Neuronal stem cell (in vitro differentiated cells): Measurements from ENCODE around the gene CFAP221.

ENCODE experiments used
- DNase-seq: peaks from one replicate; pipeline ENCODE4 v3.0.0-alpha.2; 2013; ENCODE audit warnings: low spot score
- H2AFZ ChIP-seq: one replicate; pipeline ENCODE4 v1.6.1; 2013; ENCODE audit warnings: mild to moderate bottlenecking, low read length, inconsistent platforms
- H2AK5ac ChIP-seq: 2 replicates; pipeline ENCODE4 v1.6.1; 2013; ENCODE audit warnings: low read depth, mild to moderate bottlenecking, inconsistent platforms, low read length, moderate library complexity, mixed read lengths
- H2BK120ac ChIP-seq: 2 replicates; pipeline ENCODE4 v1.6.1; 2013; ENCODE audit warnings: low read depth, mild to moderate bottlenecking, inconsistent platforms, low read length, moderate library complexity, mixed read lengths
- H2BK12ac ChIP-seq: one replicate; pipeline ENCODE4 v1.6.1; 2013; ENCODE audit warnings: low read length, inconsistent platforms
- H2BK15ac ChIP-seq: 2 replicates; pipeline ENCODE4 v1.6.1; 2013; ENCODE audit warnings: mild to moderate bottlenecking, low read length, inconsistent platforms, mixed read lengths
- H2BK5ac ChIP-seq: one replicate; pipeline ENCODE4 v1.6.1; 2013; ENCODE audit warnings: inconsistent platforms, mild to moderate bottlenecking, low read length, moderate library complexity
- H3K14ac ChIP-seq: one replicate; pipeline ENCODE4 v1.6.1; 2013; ENCODE audit warnings: low read length, inconsistent platforms
- H3K18ac ChIP-seq: 2 replicates; pipeline ENCODE4 v1.6.1; 2013; ENCODE audit warnings: low read length, inconsistent platforms
- H3K23ac ChIP-seq: 2 replicates; pipeline ENCODE4 v1.6.1; 2013; ENCODE audit warnings: low read depth, mild to moderate bottlenecking, mixed read lengths, low read length, inconsistent platforms; ENCODE audit not compliant: poor library complexity
- H3K27ac ChIP-seq: replicated peaks from 3 replicates; pipeline ENCODE4 v1.5.1; 2013; ENCODE audit warnings: low read length, inconsistent platforms
- H3K27me3 ChIP-seq, 3 experiments: 2 replicates each; pipeline ENCODE4 v1.6.1; 2013; ENCODE audit warnings: low read length in 3 of 3, mild to moderate bottlenecking in 2 of 3, inconsistent platforms in 1 of 3, low read depth in 1 of 3, mixed read lengths in 1 of 3, moderate library complexity in 1 of 3; ENCODE audit not compliant: control insufficient read depth in 3 of 3, insufficient read depth in 3 of 3
- H3K36me3 ChIP-seq, 2 donors: replicated peaks in 1 of 2; 2 replicates each; pipeline ENCODE4 v1.6.1; 2013; ENCODE audit warnings: low read length in 2 of 2; ENCODE audit not compliant: control insufficient read depth in 2 of 2, insufficient read depth in 2 of 2
- H3K4ac ChIP-seq: 2 replicates; pipeline ENCODE4 v1.6.1; 2013; ENCODE audit warnings: inconsistent platforms, mild to moderate bottlenecking, low read length, moderate library complexity
- H3K4me1 ChIP-seq, 2 donors: 1 replicate in 1 of 2; 2 replicates in 1 of 2; pipeline ENCODE4 v1.6.1; 2013; ENCODE audit warnings: low read length in 2 of 2, low read depth in 1 of 2; ENCODE audit not compliant: control insufficient read depth in 2 of 2, insufficient read depth in 1 of 2
- H3K4me2 ChIP-seq: one replicate; pipeline ENCODE4 v1.6.1; 2013; ENCODE audit warnings: mild to moderate bottlenecking, low read length, inconsistent platforms; ENCODE audit not compliant: insufficient read depth, poor library complexity, severe bottlenecking
- H3K4me3 ChIP-seq, 2 donors: 2 replicates each; pipeline ENCODE4 v1.5.1; 2013; ENCODE audit warnings: low read length in 2 of 2, mild to moderate bottlenecking in 2 of 2, inconsistent platforms in 1 of 2, moderate library complexity in 1 of 2
- H3K79me1 ChIP-seq: one replicate; pipeline ENCODE4 v1.6.1; 2013; ENCODE audit warnings: low read depth, mild to moderate bottlenecking, inconsistent platforms, low read length, moderate library complexity
- H3K9ac ChIP-seq: one replicate; pipeline ENCODE4 v1.6.1; 2013; ENCODE audit warnings: mild to moderate bottlenecking, low read depth, low read length, inconsistent platforms; ENCODE audit not compliant: poor library complexity
- H3K9me3 ChIP-seq, 2 donors: replicated peaks in 1 of 2; 2 replicates each; pipeline versions ENCODE3 to v1.6.1; 2013; ENCODE audit warnings: low read length in 2 of 2, mild to moderate bottlenecking in 2 of 2, inconsistent platforms in 1 of 2, low read depth in 1 of 2, mixed read lengths in 1 of 2, moderate library complexity in 1 of 2; ENCODE audit not compliant: control insufficient read depth in 2 of 2, insufficient read depth in 1 of 2
- H4K8ac ChIP-seq: one replicate; pipeline ENCODE4 v1.6.1; 2013; ENCODE audit warnings: low read depth, mild to moderate bottlenecking, inconsistent platforms, low read length, moderate library complexity
- H4K91ac ChIP-seq: one replicate; pipeline ENCODE4 v1.6.1; 2013; ENCODE audit warnings: low read length, low read depth, mild to moderate bottlenecking, inconsistent platforms; ENCODE audit not compliant: poor library complexity
- WGBS, 2 donors: extraction: QIAGEN DNeasy Blood & Tissue Kit; methylation state at CpG; one replicate each; pipeline ENCODE4 v1.1.7; 2013; ENCODE audit warnings: missing lambda C conversion rate in 2 of 2, mixed read lengths in 1 of 2; ENCODE audit not compliant: insufficient read length in 2 of 2, insufficient replicate concordance in 1 of 2; ENCODE audit errors: extremely low coverage in 2 of 2; 5-methylcytosine and 5-hydroxymethylcytosine counted together

Gene CFAP221

GRCh38 chr2:119517433-119517832, 26.8 kb upstream of the CFAP221 start:
- Histone ChIP-seq H2BK5ac (no peak overlapping the region), H4K8ac (no peak overlapping the region), H3K18ac (no peak overlapping the region), H2BK120ac (no peak overlapping the region), H3K4ac (no peak overlapping the region), H3K4me2 (no peak overlapping the region), H3K27ac (no peak overlapping the region), H3K27me3 (peaks cover 0 to 42% (median 6%) of the 10 kb centered on the region in 3 experiments), H2BK15ac (no peak overlapping the region), H3K36me3 (no peaks in the 10 kb centered on the region), H3K9me3 (no peaks in the 10 kb centered on the region), H3K9ac (no peak overlapping the region), H3K14ac (no peak overlapping the region), H3K4me3 (no peak overlapping the region), H2AFZ (no peak overlapping the region), H2AK5ac (no peak overlapping the region), H4K91ac (no peak overlapping the region), H2BK12ac (no peak overlapping the region), H3K23ac (no peak overlapping the region), H3K4me1 (no peaks in the 10 kb centered on the region), H3K79me1 (no peaks in the 10 kb centered on the region)
- WGBS, 2 donors, result no CpG with 5 or more reads among the region's 7 CpGs
- DNase-seq, result peak; percentile 48

GRCh38 chr2:119518401-119519056, 25.7 kb upstream of the CFAP221 start:
- Histone ChIP-seq H3K36me3 (no peaks in the 10 kb centered on the region), H3K27ac (no peak overlapping the region), H2AK5ac (peak overlapping the region; percentile 16), H3K4me2 (no peak overlapping the region), H2AFZ (no peak overlapping the region), H3K9me3 (peaks cover 0 to 4% of the 10 kb centered on the region in 2 donors), H3K27me3 (peaks cover 0 to 47% (median 17%) of the 10 kb centered on the region in 3 experiments), H3K9ac (no peak overlapping the region), H2BK12ac (no peak overlapping the region), H2BK15ac (no peak overlapping the region), H4K91ac (no peak overlapping the region), H3K4ac (no peak overlapping the region), H3K23ac (no peak overlapping the region), H2BK5ac (no peak overlapping the region), H3K79me1 (no peaks in the 10 kb centered on the region), H4K8ac (no peak overlapping the region), H3K4me1 (no peaks in the 10 kb centered on the region), H3K14ac (no peak overlapping the region), H3K4me3 (no peak overlapping the region), H2BK120ac (no peak overlapping the region), H3K18ac (no peak overlapping the region)
- no peak for DNase-seq
- WGBS, 2 donors, result no CpG with 5 or more reads among the region's 10 CpGs

GRCh38 chr2:119519057-119519408, 25.2 kb upstream of the CFAP221 start:
- DNase-seq, result no peak
- Histone ChIP-seq H3K9me3 (peaks cover 0 to 4% of the 10 kb centered on the region in 2 donors), H2BK120ac (no peak overlapping the region), H3K23ac (no peak overlapping the region), H3K4ac (no peak overlapping the region), H3K36me3 (no peaks in the 10 kb centered on the region), H2BK15ac (no peak overlapping the region), H3K14ac (no peak overlapping the region), H3K4me1 (peaks cover 0 to 3% of the 10 kb centered on the region in 2 donors), H2AFZ (no peak overlapping the region), H3K4me2 (no peak overlapping the region), H2BK12ac (no peak overlapping the region), H3K9ac (no peak overlapping the region), H2BK5ac (no peak overlapping the region), H3K4me3 (no peak overlapping the region), H3K27me3 (peaks cover 5 to 48% (median 22%) of the 10 kb centered on the region in 3 experiments), H3K79me1 (no peaks in the 10 kb centered on the region), H4K91ac (no peak overlapping the region), H4K8ac (no peak overlapping the region), H3K18ac (no peak overlapping the region), H3K27ac (no peak overlapping the region), H2AK5ac (no peak overlapping the region)
- no CpG with 5 or more reads among the region's 10 CpGs for WGBS, 2 donors

GRCh38 chr2:119520696-119521432, 23.4 kb upstream of the CFAP221 start:
- no peak for DNase-seq
- no peak overlapping the region for H3K23ac ChIP-seq
- no peak overlapping the region for H2AK5ac ChIP-seq
- H2BK15ac ChIP-seq, result no peak overlapping the region
- no peak overlapping the region for H4K8ac ChIP-seq
- no peak overlapping the region for H3K14ac ChIP-seq
- no peak overlapping the region for H2AFZ ChIP-seq
- H3K36me3 ChIP-seq, result no peaks in the 10 kb centered on the region
- no peak overlapping the region for H4K91ac ChIP-seq
- H3K9ac ChIP-seq, result no peak overlapping the region
- H2BK5ac ChIP-seq, result no peak overlapping the region
- WGBS, 2 donors, result no CpG with 5 or more reads among the region's 3 CpGs
- H3K4me3 ChIP-seq, result no peak overlapping the region
- no peak overlapping the region for H2BK12ac ChIP-seq
- H3K4ac ChIP-seq, result no peak overlapping the region
- no peak overlapping the region for H3K18ac ChIP-seq
- peaks cover 8 to 66% (median 36%) of the 10 kb centered on the region in 3 experiments for H3K27me3 ChIP-seq
- peaks cover 0 to 3% of the 10 kb centered on the region in 2 donors for H3K4me1 ChIP-seq
- H3K79me1 ChIP-seq, result no peaks in the 10 kb centered on the region
- H3K27ac ChIP-seq, result no peak overlapping the region
- no peak overlapping the region for H2BK120ac ChIP-seq
- H3K9me3 ChIP-seq, result peaks cover 0 to 6% of the 10 kb centered on the region in 2 donors
- H3K4me2 ChIP-seq, result no peak overlapping the region
